OCI-LY3 (cell line): ENCODE results near the gene ASXL3.

Experiments
- H2AFZ ChIP-seq: fragments of 200-600, 300-600 bp; shearing (Covaris generic); 2 replicates; pipeline ENCODE4 v1.6.0; 2014; ENCODE audit warnings: antibody characterized with exemption, low read depth, low read length
- H3K27ac ChIP-seq: fragments of 200-600, 300-600 bp; sonication (generic); 2 replicates; pipeline ENCODE4 v1.5.1; 2014; ENCODE audit warnings: mild to moderate bottlenecking, low read length, moderate library complexity, mixed read lengths
- H3K27me3 ChIP-seq: fragments of 200-600, 300-600 bp; sonication (generic); 2 replicates; pipeline ENCODE4 v1.6.1; 2014; ENCODE audit warnings: low read depth, low read length, mixed read lengths
- H3K36me3 ChIP-seq: fragments of 200-600, 300-600 bp; sonication (generic); replicated peaks from 2 replicates; pipeline ENCODE3; 2014; ENCODE audit warnings: low read depth, low read length, mixed read lengths
- H3K4me1 ChIP-seq: fragments of 300-600, 200-600 bp; sonication (generic); 2 replicates; pipeline ENCODE4 v1.6.1; 2014; ENCODE audit warnings: low read length, mixed read lengths
- H3K4me2 ChIP-seq: fragments of 200-600, 300-600 bp; sonication (generic); 2 replicates; pipeline ENCODE4 v1.6.1; 2014; ENCODE audit warnings: low read length, mixed read lengths
- H3K4me3 ChIP-seq: fragments of 300-600, 200-600 bp; sonication (generic); 2 replicates; pipeline ENCODE4 v1.5.1; 2014; ENCODE audit warnings: antibody characterized with exemption, mild to moderate bottlenecking, low read length, moderate library complexity
- H3K79me2 ChIP-seq: fragments of 300-600, 200-600 bp; shearing (Covaris generic); 2 replicates; pipeline ENCODE4 v1.6.1; 2014; ENCODE audit warnings: mild to moderate bottlenecking, low read length, mixed read lengths
- H3K9ac ChIP-seq: fragments of 300-600, 200-600 bp; shearing (Covaris generic); 2 replicates; pipeline ENCODE4 v1.6.0; 2014; ENCODE audit warnings: mild to moderate bottlenecking, low read length, moderate library complexity
- H3K9me3 ChIP-seq: fragments of 200-600, 300-600 bp; shearing (Covaris generic); 2 replicates; pipeline ENCODE4 v1.6.1; 2014; ENCODE audit warnings: low read length, mixed read lengths; ENCODE audit not compliant: insufficient read depth
- H4K20me1 ChIP-seq: fragments of 200-600, 300-600 bp; sonication (generic); 2 replicates; pipeline ENCODE4 v1.6.1; 2016; ENCODE audit warnings: low read length, mixed read lengths; ENCODE audit not compliant: insufficient read depth
- EZH2phosphoT487 ChIP-seq: fragments of 200-600 bp; shearing (Covaris generic); IDR thresholded peaks from 2 replicates; pipeline ENCODE4 v1.6.1; 2018; ENCODE audit warnings: antibody characterized with exemption, mixed run types, low read depth
- TF ChIP-seq, protein P1 (sequence below): fragments of 200-600, 300-600 bp; sonication (generic); IDR thresholded peaks from 2 replicates; pipeline ENCODE4 v1.5.1; 2014; ENCODE audit warnings: antibody characterized with exemption, low read length, low read depth

ASXL3 gene

DNA sequence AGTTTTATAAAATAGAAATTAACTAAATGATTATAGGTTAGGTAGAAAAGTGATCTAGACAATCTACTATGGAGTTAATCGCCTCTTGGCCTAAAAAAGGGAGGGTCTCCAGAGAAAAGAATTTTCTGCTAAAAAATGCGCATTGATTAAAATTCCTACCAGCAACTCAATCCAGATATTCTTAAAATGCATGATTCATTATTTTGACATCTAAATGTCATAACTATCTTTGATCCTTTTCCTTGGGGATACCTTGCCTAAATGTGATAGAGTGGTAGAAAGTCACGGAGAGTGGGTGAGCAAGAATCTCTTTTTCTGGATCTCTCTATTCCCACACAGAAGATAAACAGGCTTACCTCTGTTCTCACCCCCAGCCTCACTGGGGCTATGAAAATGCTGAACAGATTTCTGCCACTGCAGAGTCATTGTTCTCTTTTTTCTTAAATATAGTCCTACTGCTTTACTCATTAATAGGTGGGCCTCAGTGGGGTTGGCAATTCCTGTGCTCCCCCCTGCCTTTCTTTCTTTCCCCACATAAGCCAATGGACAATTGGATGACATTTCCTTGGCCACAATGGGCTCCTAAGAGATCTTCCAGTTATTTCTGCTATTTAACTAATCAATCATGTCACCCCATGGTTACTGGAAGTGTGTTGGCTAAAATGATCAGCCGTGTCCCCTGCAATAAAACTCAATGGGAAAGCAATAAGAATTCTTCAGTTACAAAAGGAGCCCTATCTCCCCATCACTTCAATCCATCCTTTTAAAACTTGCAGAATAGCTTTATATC lies 5.8 kb upstream of the ASXL3 start:
- Histone ChIP-seq H2AFZ (no peak overlapping the region), H3K4me3 (no peak overlapping the region), H4K20me1 (no peaks in the 10 kb centered on the region), H3K27me3 (no peaks in the 10 kb centered on the region), H3K9me3 (0 out of 2 replicates have a peak, but pooled peaks cover 5% of the 10 kb centered on the region), H3K79me2 (no peaks in the 10 kb centered on the region), H3K27ac (no peak overlapping the region), H3K9ac (no peak overlapping the region), H3K4me2 (no peak overlapping the region), H3K4me1 (no peaks in the 10 kb centered on the region), H3K36me3 (no peaks in the 10 kb centered on the region)
- TF ChIP-seq, protein P1, sequence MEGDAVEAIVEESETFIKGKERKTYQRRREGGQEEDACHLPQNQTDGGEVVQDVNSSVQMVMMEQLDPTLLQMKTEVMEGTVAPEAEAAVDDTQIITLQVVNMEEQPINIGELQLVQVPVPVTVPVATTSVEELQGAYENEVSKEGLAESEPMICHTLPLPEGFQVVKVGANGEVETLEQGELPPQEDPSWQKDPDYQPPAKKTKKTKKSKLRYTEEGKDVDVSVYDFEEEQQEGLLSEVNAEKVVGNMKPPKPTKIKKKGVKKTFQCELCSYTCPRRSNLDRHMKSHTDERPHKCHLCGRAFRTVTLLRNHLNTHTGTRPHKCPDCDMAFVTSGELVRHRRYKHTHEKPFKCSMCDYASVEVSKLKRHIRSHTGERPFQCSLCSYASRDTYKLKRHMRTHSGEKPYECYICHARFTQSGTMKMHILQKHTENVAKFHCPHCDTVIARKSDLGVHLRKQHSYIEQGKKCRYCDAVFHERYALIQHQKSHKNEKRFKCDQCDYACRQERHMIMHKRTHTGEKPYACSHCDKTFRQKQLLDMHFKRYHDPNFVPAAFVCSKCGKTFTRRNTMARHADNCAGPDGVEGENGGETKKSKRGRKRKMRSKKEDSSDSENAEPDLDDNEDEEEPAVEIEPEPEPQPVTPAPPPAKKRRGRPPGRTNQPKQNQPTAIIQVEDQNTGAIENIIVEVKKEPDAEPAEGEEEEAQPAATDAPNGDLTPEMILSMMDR, result no peak
- TF ChIP-seq EZH2phosphoT487, result no peak

DNA sequence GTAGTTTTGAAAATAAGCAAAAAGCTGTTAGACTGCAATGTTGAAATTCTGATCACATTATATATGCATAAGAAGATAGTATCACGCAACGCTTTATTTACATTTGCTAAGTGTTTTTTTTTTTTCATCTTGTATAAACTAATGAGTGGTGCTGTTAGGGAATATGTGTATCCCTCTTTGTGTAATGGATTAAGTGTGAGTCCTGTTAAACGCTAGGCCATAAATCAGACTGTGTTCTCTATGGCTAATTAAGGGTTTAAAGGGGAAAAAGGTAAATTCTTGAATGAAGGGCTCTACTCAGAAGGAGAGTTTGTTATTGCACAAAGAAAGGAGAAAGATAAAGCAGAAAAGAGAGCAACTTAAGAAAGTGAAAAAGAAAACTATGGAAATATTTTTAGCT lies 4.8 kb upstream of the ASXL3 start:
- no peaks in the 10 kb centered on the region for H3K4me1 ChIP-seq
- no peaks in the 10 kb centered on the region for H3K79me2 ChIP-seq
- H2AFZ ChIP-seq, result no peak overlapping the region
- H3K27me3 ChIP-seq, result no peaks in the 10 kb centered on the region
- H3K36me3 ChIP-seq, result no peaks in the 10 kb centered on the region
- no peak overlapping the region for H3K4me2 ChIP-seq
- H3K9me3 ChIP-seq, result no peaks in the 10 kb centered on the region
- no peaks in the 10 kb centered on the region for H4K20me1 ChIP-seq
- H3K27ac ChIP-seq, result no peak overlapping the region
- no peak overlapping the region for H3K9ac ChIP-seq
- no peak overlapping the region for H3K4me3 ChIP-seq
- TF ChIP-seq, protein P1, result no peak
- no peak for TF ChIP-seq EZH2phosphoT487

DNA sequence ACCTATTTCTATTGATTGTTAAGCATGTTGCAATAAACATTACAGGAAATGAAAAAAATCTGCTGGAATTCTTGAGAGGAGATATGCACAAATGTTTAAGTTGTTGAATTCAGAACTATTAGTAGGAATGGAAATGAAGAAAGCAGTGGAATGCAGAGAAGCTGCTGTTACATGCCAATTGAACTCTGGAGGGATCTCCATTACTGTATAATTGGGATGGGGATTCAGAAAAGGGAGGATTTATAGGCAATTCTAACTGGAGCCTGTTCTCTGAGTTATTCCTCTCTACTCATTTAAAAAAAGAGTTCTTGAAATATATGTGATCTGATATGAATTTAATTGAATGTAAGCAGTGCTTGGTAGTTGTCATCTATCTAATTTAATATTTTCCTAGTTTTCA lies 2.6 kb upstream of the ASXL3 start:
- no peaks in the 10 kb centered on the region for H3K79me2 ChIP-seq
- no peaks in the 10 kb centered on the region for H3K9me3 ChIP-seq
- H3K4me2 ChIP-seq, result no peak overlapping the region
- no peak overlapping the region for H2AFZ ChIP-seq
- no peak overlapping the region for H3K9ac ChIP-seq
- no peaks in the 10 kb centered on the region for H3K36me3 ChIP-seq
- TF ChIP-seq EZH2phosphoT487, result no peak
- TF ChIP-seq, protein P1, result no peak
- no peak overlapping the region for H3K27ac ChIP-seq
- H3K4me1 ChIP-seq, result no peaks in the 10 kb centered on the region
- no peak overlapping the region for H3K4me3 ChIP-seq
- H3K27me3 ChIP-seq, result no peaks in the 10 kb centered on the region
- no peaks in the 10 kb centered on the region for H4K20me1 ChIP-seq

DNA sequence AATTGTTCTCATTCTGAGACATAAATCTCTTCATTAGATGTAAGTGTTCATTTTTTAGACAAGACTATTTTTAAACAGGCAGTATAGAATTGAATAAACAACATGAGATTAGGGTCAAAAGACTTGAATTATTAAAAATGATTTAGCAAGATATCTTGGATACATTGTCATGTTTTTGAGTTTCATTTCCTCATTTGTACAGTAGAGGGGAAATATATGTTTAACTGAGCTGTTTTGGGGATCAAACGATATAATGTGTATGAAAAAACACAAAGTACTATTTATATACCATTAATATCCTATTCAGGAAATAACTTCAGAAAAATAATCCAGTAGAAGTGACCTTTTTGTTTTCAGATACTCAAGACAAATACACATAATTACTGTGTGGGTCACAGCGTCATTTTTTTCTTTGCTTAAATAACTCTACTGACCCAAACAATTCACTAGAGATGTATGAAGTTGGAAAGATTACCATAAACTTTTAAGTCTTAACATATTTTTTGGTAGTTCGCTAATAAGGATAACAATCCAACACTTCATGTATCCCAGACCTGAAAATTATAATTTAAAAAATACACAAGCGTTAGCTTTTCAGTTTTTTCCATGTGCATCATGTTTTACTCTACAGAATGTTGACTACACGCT lies 896 bp upstream of the ASXL3 start:
- no peaks in the 10 kb centered on the region for H3K36me3 ChIP-seq
- no peak overlapping the region for H3K27ac ChIP-seq
- H3K4me3 ChIP-seq, result no peak overlapping the region
- H3K27me3 ChIP-seq, result no peaks in the 10 kb centered on the region
- H4K20me1 ChIP-seq, result no peaks in the 10 kb centered on the region
- H3K4me2 ChIP-seq, result no peak overlapping the region
- H3K9ac ChIP-seq, result no peak overlapping the region
- H3K9me3 ChIP-seq, result no peaks in the 10 kb centered on the region
- no peak for TF ChIP-seq EZH2phosphoT487
- TF ChIP-seq, protein P1, result no peak
- no peak overlapping the region for H2AFZ ChIP-seq
- H3K4me1 ChIP-seq, result no peaks in the 10 kb centered on the region
- no peaks in the 10 kb centered on the region for H3K79me2 ChIP-seq
